Endometrium (tissue), 2 donors: ENCODE results near the gene AAMP.

ENCODE experiments used
- FAIRE-seq: peaks from 2 replicates; lab custom pipeline; 2012; peaks lifted over from hg19 to GRCh38; lab: Jason Lieb, UNC
- donor health status: control.
- donor health status: control.

Gene AAMP

DNA sequence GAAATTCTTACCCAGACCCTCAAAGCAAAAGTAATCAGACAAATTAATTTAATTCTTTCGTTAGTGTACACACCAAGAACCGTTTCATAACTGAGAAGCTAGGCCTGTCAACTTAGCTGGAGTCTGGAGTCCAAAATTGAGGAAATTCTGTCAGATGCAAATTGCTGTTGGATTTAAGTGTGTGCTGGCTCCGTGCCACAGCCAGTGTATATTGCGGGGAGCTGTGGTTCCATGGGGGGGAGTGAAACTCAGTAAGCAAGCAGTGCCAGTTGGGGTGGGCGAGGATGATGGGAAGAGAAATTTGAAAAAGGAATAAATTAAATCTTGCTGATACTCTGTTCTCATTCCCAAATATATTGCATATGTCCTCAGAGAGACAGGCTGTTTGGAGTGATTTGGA lies 48.9 kb downstream of the AAMP start:
- no peak for FAIRE-seq

DNA sequence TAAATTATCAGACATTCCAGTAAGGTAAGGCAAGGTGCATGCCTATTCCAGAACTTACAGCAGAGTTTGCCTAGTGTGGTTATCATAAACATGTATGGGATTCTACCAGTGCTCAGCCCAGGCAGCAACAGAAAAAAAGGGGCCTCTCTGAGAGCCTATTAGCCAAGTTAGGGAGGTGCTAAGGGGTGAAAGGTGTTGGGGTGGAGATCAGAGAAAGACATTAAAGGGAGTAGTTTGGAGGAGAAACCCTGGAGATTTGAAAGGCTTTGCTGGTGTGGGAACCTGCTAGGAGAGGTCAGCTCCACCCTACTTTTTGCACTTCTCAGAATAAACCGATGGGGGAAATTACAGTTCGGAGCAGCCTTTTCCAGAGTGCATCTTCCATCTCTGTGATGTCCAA lies 50.0 kb downstream of the AAMP start:
- no peak for FAIRE-seq

DNA sequence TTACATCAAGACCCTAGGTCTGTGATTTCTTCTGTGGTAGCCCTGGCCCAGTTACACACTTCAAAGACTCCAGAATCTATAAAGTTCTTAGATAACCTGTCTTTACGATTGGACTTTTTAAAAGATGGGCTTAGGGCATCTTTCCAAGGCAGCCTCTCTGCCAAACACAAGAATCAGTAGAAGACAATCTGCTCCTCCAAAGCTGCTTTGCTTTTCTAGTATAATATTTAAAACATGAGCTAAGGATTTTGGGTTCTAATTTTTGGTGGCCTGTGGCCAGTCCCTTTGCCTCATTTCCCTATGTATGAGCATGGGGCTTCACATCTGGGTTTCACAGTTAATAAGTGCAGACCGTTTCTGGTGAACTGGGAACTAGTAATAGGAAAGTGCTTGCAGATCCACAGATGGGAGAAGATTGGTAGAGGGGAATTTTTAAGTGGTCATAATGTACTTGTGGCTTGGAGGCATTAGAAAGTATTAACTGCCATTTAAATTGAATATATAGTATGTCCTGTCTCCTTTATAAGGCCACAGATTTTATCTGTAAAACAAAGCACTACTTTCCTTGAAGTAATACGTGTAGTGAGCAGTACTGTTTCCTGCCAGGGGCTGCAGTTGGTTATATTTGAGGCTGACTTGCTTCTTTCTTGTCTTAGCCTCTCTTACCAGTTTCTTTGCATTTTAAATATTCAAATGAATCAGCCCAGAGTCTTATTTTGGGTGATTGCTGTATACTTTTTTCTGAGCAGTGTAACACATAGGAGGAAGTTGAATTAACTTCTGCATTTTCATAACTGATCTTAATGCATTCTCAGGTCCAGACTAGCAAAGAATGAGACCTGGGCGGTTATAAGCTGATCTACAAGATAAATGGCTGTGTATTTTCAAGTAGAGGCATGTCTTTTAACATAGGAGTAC lies 51.4 kb downstream of the AAMP start:
- FAIRE-seq, result no peak

DNA sequence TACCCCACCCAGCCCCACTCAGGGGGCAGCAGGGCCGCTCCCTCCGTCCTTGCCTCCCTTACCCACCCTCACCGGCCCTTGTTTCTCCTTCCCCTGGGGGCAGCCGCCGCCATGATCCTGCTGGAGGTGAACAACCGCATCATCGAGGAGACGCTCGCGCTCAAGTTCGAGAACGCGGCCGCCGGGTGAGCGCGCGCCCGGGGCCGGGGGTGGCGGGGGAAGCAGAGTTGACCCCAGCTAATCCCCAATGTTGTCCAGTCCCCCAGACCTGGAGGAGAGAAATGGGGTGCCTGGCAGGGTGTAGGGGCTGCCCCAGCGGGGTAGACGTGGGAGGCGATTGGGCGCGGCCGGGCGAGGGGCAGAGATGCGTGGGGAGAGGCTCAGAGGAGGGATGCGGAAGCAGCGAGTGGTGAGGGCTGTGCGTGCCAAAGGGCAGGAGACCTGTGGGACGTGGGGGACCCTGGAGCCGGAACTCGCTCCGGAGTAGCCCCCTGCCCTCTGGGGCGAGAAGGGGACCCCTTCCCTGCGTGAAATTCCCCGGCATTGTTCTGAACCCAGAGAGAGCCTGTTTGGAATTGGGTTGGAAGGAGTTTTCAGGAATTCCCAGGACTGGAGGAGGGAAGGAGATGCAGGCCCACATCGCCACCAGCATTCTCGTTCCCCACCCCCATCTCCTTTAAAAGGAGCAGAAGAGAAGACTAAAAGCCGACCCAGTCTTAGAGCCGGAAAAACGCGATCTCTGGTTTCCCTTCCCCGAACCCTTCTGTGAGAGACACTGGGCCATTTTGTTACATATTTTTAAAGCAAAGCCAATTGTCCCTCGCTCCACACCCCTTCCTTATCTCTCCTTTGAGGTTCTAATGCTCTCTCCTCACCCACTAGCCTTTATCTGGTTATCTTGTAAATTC lies 52.3 kb downstream of the AAMP start:
- FAIRE-seq, result no peak

DNA sequence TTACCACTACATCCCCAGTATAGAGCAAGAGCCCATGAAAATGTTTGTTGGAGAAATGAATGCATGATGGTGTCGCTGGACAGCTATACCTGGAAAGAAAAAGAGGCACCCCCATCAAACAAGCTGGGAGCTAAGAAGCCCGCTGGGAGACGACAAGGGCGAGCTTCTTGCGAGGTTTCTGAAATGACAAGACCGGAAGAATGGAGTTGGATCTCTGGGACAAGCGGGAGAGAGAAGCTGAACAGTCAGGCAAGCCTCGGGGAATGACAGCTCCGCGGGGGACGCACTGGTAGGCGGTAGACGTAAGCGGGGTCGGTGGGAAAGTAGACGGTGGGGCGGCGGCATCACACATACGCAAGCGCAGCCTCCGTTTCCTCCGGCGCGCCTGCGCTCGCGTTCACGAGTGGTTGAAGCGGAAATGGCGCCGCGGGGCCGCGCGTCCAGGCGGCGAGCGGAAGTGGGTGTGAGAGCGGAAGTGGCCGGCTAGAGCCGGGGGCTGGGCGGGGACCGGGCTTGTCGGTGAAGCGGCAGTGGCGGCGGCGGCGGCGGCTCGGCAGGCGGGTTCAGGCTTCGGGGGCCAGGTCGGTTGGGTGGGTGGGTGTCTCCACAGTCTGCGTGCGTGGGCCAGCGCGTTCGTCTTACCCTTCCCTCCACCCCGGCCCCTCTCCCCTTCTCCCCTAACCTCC lies 53.1 kb downstream of the AAMP start, which contains the start of gene ARPC2:
Gene ARPC2 (plus strand): TSS at position 516 of the 686 bp plus-strand sequence. CDS start 282 bp downstream, outside the sequence.
- FAIRE-seq, result no peak

DNA sequence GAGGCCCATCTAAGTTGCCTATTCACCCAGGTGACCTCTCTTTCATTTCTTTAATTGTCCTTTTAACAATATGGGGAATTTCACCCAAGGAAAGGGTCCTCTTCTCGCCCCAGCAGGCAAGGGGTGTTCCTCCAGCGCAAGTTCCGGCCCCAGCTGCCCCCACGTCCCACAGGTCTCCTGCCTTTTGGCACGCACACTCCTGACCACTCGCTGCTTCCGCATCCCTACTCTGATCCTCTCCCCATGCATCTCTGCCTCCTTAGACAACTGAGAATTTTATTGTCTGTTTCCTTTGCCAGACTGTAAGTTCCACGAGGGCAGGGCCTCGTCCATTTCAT lies 53.6 kb downstream of the AAMP start:
- FAIRE-seq, result no peak
